ENCODE data around the gene IL17REL. TPM values are rescaled to one million over a fixed set of nuclear protein-coding genes. Genes with fewer than 3 reads are reported as not detected.

Gene IL17REL
- total and polyA plus RNA-seq, 2 of the 13 experiments (the other 11 are each of a cell fraction or from before 2014, with no cell fraction given), result not detected

GRCh38 chr22:50031189-50032091 lies 18.9 kb upstream of the IL17REL start (continued):
- no peak for TF ChIP-seq ZNF501 (CRISPR knock-in tag; IDR thresholded peaks at IDR 0.05)
- no peak for TF ChIP-seq EEA1 (CRISPR knock-in tag; IDR thresholded peaks at IDR 0.05; ENCODE audit: borderline replicate concordance)

- H3K79me2 ChIP-seq (ENCODE audit: insufficient read depth, low read length), result no peaks in the 10 kb centered on the region
- no peak overlapping the region for H3K9ac ChIP-seq (ENCODE audit: insufficient read depth, low read depth, low read length)
- POLR2A ChIA-PET, result interaction anchor here (0.7 to 1.0 kb wide), 3 partner anchors 60 to 100 kb away, joined by 3 to 4 read pairs (median 3); no protein-coding TSS in a partner anchor
- FAIRE-seq, result no peak
- H3K4me3 ChIP-seq (replicated peaks in 1 of 3; ENCODE audit: insufficient read depth in 1 of 3, low read depth in 2 of 3, low read length in 3 of 3), result peak overlapping the region in 1 of 3 experiments; percentile 16; a peak in 1 of 6 replicates
- H3K27me3 ChIP-seq (ENCODE audit: control insufficient read depth in 1 of 2, insufficient read depth in 2 of 2, low read length in 2 of 2), result peaks cover 8 to 63% of the 10 kb centered on the region in 2 experiments
- H4K20me1 ChIP-seq (ENCODE audit: insufficient read depth, low read length), result no peaks in the 10 kb centered on the region
- H3K36me3 ChIP-seq (replicated peaks in 1 of 2; ENCODE audit: control insufficient read depth in 1 of 2, insufficient read depth in 2 of 2, low read length in 2 of 2), result no peaks in the 10 kb centered on the region
- WGBS (ENCODE audit: low lambda C conversion rate), result 19% methylated on average over 24 of the region's 52 CpGs
- H3K27ac ChIP-seq (ENCODE audit: extremely low read length, insufficient read depth, low read length), result no peak overlapping the region
- no TSS peak for BruUV-seq (replicated peaks)
- CTCF ChIA-PET (ENCODE audit: low intra/inter-chr PET ratio, low total read pairs), result interaction anchor here (3.8 kb wide), 1 partner anchor 100 kb away, joined by 63 read pairs; no protein-coding TSS in a partner anchor
- H3K9me3 ChIP-seq (ENCODE audit: low read length), result no peaks in the 10 kb centered on the region
- no peaks in the 10 kb centered on the region for H3K4me1 ChIP-seq (ENCODE audit: insufficient read depth, low read length)
- ATAC-seq, result peak; percentile 93
- peak; percentile 44 for DNase-seq (ENCODE audit: low spot score)
- intact Hi-C loops (cut with micrococcal nuclease; ENCODE audit: unreplicated experiment), result loop anchor here (1.0 to 10.0 kb wide), 3 partner anchors 38 to 266 kb away; no protein-coding TSS in a partner anchor
- H2AFZ ChIP-seq (ENCODE audit: low read length), result no peak overlapping the region
- H3K4me2 ChIP-seq (ENCODE audit: low read depth, low read length), result peak overlapping the region; percentile 36; the same call in 1 of the 2 replicates
- in situ Hi-C loops (cut with HindIII; ENCODE audit: extremely low pct_ligation_motif_present, low pct_unique_long_range_greater_than_20kb), result loop anchor here (5.0 kb wide), 2 partner anchors 98 to 263 kb away; no protein-coding TSS in a partner anchor
- no peak for TF ChIP-seq PAF1 (CRISPR knock-in tag; IDR thresholded peaks at IDR 0.05)
- TF ChIP-seq MXD3 (CRISPR knock-in tag; IDR thresholded peaks at IDR 0.05), result peak; percentile 61; the same call in 1 of the 2 replicates
- no peak for TF ChIP-seq WIZ (CRISPR knock-in tag; IDR thresholded peaks at IDR 0.05)
- TF ChIP-seq LCORL (IDR thresholded peaks at IDR 0.05), result no peak
- TF ChIP-seq LCORL (CRISPR knock-in tag; IDR thresholded peaks at IDR 0.05), result peak; percentile 47; the same call in 1 of the 2 replicates
- TF ChIP-seq DNMT1 (CRISPR knock-in tag; IDR thresholded peaks at IDR 0.05), result 0 out of 2 replicates have a peak, but pooled peaks have one; percentile 45
- no peak for TF ChIP-seq ZNF703 (CRISPR knock-in tag; IDR thresholded peaks at IDR 0.05; ENCODE audit: borderline replicate concordance)
- TF ChIP-seq TBX2 (CRISPR knock-in tag; IDR thresholded peaks at IDR 0.05; ENCODE audit: borderline replicate concordance), result 0 out of 2 replicates have a peak, but pooled peaks have one; percentile 5
- TF ChIP-seq GTF3A (CRISPR knock-in tag; conservative IDR thresholded peaks at IDR 0.05), result no peak
- no peak for TF ChIP-seq SMAD3 (CRISPR knock-in tag; IDR thresholded peaks at IDR 0.05)
- TF ChIP-seq ZNF816 (CRISPR knock-in tag; IDR thresholded peaks at IDR 0.05; ENCODE audit: borderline replicate concordance), result no peak
- no peak for TF ChIP-seq ZNF382 (CRISPR knock-in tag; IDR thresholded peaks at IDR 0.05; ENCODE audit: borderline replicate concordance)
- peak; percentile 25 for TF ChIP-seq SKI (IDR thresholded peaks at IDR 0.05; ENCODE audit: partially characterized antibody)
- TF ChIP-seq MBD4 (IDR thresholded peaks at IDR 0.05; ENCODE audit: borderline replicate concordance, low read length), result no peak
- TF ChIP-seq PREB (CRISPR knock-in tag; IDR thresholded peaks at IDR 0.05), result no peak
Observed at GRCh38 chr22:50030297-50031188, 18.0 kb upstream of the IL17REL start.

Measured in HepG2 (cell line).